Raji (cell line): ENCODE measurements around the gene ATXN7L1.

Source experiments
- POLR2A ChIP-seq: IDR thresholded peaks from 2 replicates; pipeline ENCODE4 v1.6.1; 2011; ENCODE audit warnings: low read depth, low read length, control low read depth; ENCODE audit not compliant: insufficient read depth

ATXN7L1 gene

GRCh38 chr7:105788816-105789349 is 87.5 kb downstream of the ATXN7L1 start:
- no peak for TF ChIP-seq POLR2A

GRCh38 chr7:105788356-105788755 is 88.0 kb downstream of the ATXN7L1 start:
- TF ChIP-seq POLR2A, result no peak

- no peak for TF ChIP-seq POLR2A
These were observed 88.6 kb downstream of the ATXN7L1 start for GRCh38 chr7:105787793-105788192.

- TF ChIP-seq POLR2A, result no peak
These were observed 89.6 kb downstream of the ATXN7L1 start for GRCh38 chr7:105786520-105787470.

- no peak for TF ChIP-seq POLR2A
These were observed 93.9 kb downstream of the ATXN7L1 start for GRCh38 chr7:105782391-105783042.

- no peak for TF ChIP-seq POLR2A
These were observed 96.3 kb downstream of the ATXN7L1 start for GRCh38 chr7:105779856-105780780.

- no peak for TF ChIP-seq POLR2A
These were observed 97.4 kb downstream of the ATXN7L1 start for GRCh38 chr7:105778956-105779355.

- no peak for TF ChIP-seq POLR2A
These were observed 99.2 kb downstream of the ATXN7L1 start for GRCh38 chr7:105776986-105777910.

- TF ChIP-seq POLR2A, result no peak
These were observed 100.2 kb downstream of the ATXN7L1 start for GRCh38 chr7:105776068-105776790.

GRCh38 chr7:105775580-105775979 is 100.8 kb downstream of the ATXN7L1 start:
- no peak for TF ChIP-seq POLR2A

GRCh38 chr7:105773030-105773460 is 103.4 kb downstream of the ATXN7L1 start:
- no peak for TF ChIP-seq POLR2A

GRCh38 chr7:105769901-105770628 is 106.3 kb downstream of the ATXN7L1 start:
- TF ChIP-seq POLR2A, result no peak
